WTC11 (cell line): ENCODE data around the gene OTOGL. TPM values are rescaled to one million over a fixed set of nuclear protein-coding genes. Genes with fewer than 3 reads are reported as not detected.

Experiments used
- ATAC-seq: fragments of 200-7000 bp; cut with Tn5 transposase; 2 replicates; pipeline ENCODE4 v1.10.0; 2021; ENCODE audit warnings: mild to moderate bottlenecking, moderate library complexity
- CTCF ChIA-PET: fragments of 300-600 bp; sonication (Branson Sonifier 250); formaldehyde crosslinking; loops from one replicate; lab custom pipeline; 2021; ENCODE audit warnings: antibody characterized with exemption; lab: Charles Lee
- POLR2A ChIA-PET: fragments of 350-600 bp; sonication (Branson Sonifier 250); formaldehyde crosslinking; loops from one replicate; lab custom pipeline; 2021; ENCODE audit warnings: antibody characterized with exemption; lab: Charles Lee
- DNase-seq: peaks from one replicate; pipeline ENCODE4 v3.0.0; 2021; ENCODE audit warnings: low spot score
- H3K27ac Mint-ChIP-seq: 2 replicates; pipeline ENCODE4 v1.8.0; 2021; ENCODE audit warnings: mixed read lengths
- H3K27me3 Mint-ChIP-seq: 2 replicates; pipeline ENCODE4 v1.8.0; 2021; ENCODE audit warnings: low read depth, mild to moderate bottlenecking, moderate library complexity, mixed read lengths
- H3K36me3 Mint-ChIP-seq: 2 replicates; pipeline ENCODE4 v1.8.0; 2021; ENCODE audit warnings: mixed read lengths
- H3K4me1 Mint-ChIP-seq: 2 replicates; pipeline ENCODE4 v1.8.0; 2022; ENCODE audit warnings: mixed read lengths
- H3K4me3 Mint-ChIP-seq: 2 replicates; pipeline ENCODE4 v1.8.0; 2021; ENCODE audit warnings: mild to moderate bottlenecking, moderate library complexity, mixed read lengths
- H3K9me3 Mint-ChIP-seq: 2 replicates; pipeline ENCODE4 v1.8.0; 2021; ENCODE audit warnings: mixed read lengths
- ESRRA ChIP-seq: sonication (generic); formaldehyde crosslinking; IDR thresholded peaks from 2 replicates; pipeline ENCODE4 v1.8.1; 2022; ENCODE audit warnings: mild to moderate bottlenecking, missing genetic modification reagents, borderline replicate concordance
- GABPB1 ChIP-seq: sonication (generic); formaldehyde crosslinking; IDR thresholded peaks from 2 replicates; pipeline ENCODE4 v1.8.1; 2023; ENCODE audit warnings: mild to moderate bottlenecking, missing genetic modification reagents
- HMGA2 ChIP-seq: fragments of 250-450 bp; sonication (Bioruptor Pico); IDR thresholded peaks from 2 replicates; pipeline ENCODE4 v1.4.0; 2021; ENCODE audit warnings: mild to moderate bottlenecking, moderate library complexity
- IRF2 ChIP-seq: sonication (generic); formaldehyde crosslinking; IDR thresholded peaks from 2 replicates; pipeline ENCODE4 v1.8.0; 2022; ENCODE audit warnings: low read depth, missing genetic modification reagents, borderline replicate concordance
- KAT7 ChIP-seq: sonication (generic); formaldehyde crosslinking; IDR thresholded peaks from 2 replicates; pipeline ENCODE4 v1.8.1; 2023; ENCODE audit warnings: missing genetic modification reagents, mild to moderate bottlenecking, borderline replicate concordance
- MXD4 ChIP-seq: fragments of 250-450 bp; sonication (Bioruptor Pico); IDR thresholded peaks from 2 replicates; pipeline ENCODE4 v1.8.0; 2021; ENCODE audit warnings: mild to moderate bottlenecking, moderate library complexity, borderline replicate concordance
- NFE2L1 ChIP-seq: sonication (generic); formaldehyde crosslinking; IDR thresholded peaks from 2 replicates; pipeline ENCODE4 v1.8.1; 2023; ENCODE audit warnings: missing genetic modification reagents
- NR1H2 ChIP-seq: sonication (generic); formaldehyde crosslinking; IDR thresholded peaks from 2 replicates; pipeline ENCODE4 v1.9.0; 2021; ENCODE audit warnings: mild to moderate bottlenecking, moderate library complexity, missing genetic modification reagents
- RELA ChIP-seq: sonication (generic); formaldehyde crosslinking; IDR thresholded peaks from 2 replicates; pipeline ENCODE4 v1.8.1; 2022; ENCODE audit warnings: missing genetic modification reagents, mild to moderate bottlenecking, borderline replicate concordance
- TP53 ChIP-seq: sonication (generic); formaldehyde crosslinking; IDR thresholded peaks from 2 replicates; pipeline ENCODE4 v1.8.1; 2023; ENCODE audit warnings: mild to moderate bottlenecking, missing genetic modification reagents
- ZNF121 ChIP-seq: sonication (generic); formaldehyde crosslinking; IDR thresholded peaks from 2 replicates; pipeline ENCODE4 v1.8.0; 2023; ENCODE audit warnings: missing genetic modification reagents
- ZNF263 ChIP-seq: sonication (generic); formaldehyde crosslinking; IDR thresholded peaks from 2 replicates; pipeline ENCODE4 v1.8.1; 2022; ENCODE audit warnings: low read depth, mild to moderate bottlenecking, moderate library complexity, missing genetic modification reagents
- ZNF317 ChIP-seq: sonication (generic); formaldehyde crosslinking; IDR thresholded peaks from 2 replicates; pipeline ENCODE4 v1.8.1; 2023; ENCODE audit warnings: low read depth, mild to moderate bottlenecking, moderate library complexity, missing genetic modification reagents, borderline replicate concordance
- ZNF396 ChIP-seq: fragments of 250-450 bp; sonication (Bioruptor Pico); IDR thresholded peaks from 2 replicates; pipeline ENCODE4 v1.8.0; 2021; ENCODE audit warnings: mild to moderate bottlenecking, moderate library complexity, borderline replicate concordance
- total RNA-seq: library from RNA; stranded (reverse); gene quantifications from 3 replicates; pipeline ENCODE4 v1.2.3, GENCODE V29; 2021
- TF ChIP-seq, protein P1 (sequence below): sonication (generic); formaldehyde crosslinking; IDR thresholded peaks from 2 replicates; pipeline ENCODE4 v1.8.1; 2022; ENCODE audit warnings: low read depth, missing genetic modification reagents, borderline replicate concordance
- TF ChIP-seq, protein P2 (sequence below): sonication (generic); formaldehyde crosslinking; IDR thresholded peaks from 2 replicates; pipeline ENCODE4 v1.8.0; 2022; ENCODE audit warnings: mild to moderate bottlenecking, missing genetic modification reagents
- TF ChIP-seq, protein P3 (sequence below): sonication (generic); formaldehyde crosslinking; IDR thresholded peaks from 2 replicates; pipeline ENCODE4 v1.8.0; 2023; ENCODE audit warnings: missing genetic modification reagents, mild to moderate bottlenecking, borderline replicate concordance
- TF ChIP-seq, protein P4 (sequence below): fragments of 250-450 bp; sonication (Bioruptor Pico); IDR thresholded peaks from 2 replicates; pipeline ENCODE4 v1.8.0; 2021; ENCODE audit warnings: mild to moderate bottlenecking
- TF ChIP-seq, protein P5 (sequence below): sonication (generic); formaldehyde crosslinking; conservative IDR thresholded peaks from 2 replicates; pipeline ENCODE4 v1.8.1; 2023; ENCODE audit warnings: mild to moderate bottlenecking, low read depth, missing genetic modification reagents, moderate library complexity
- TF ChIP-seq, protein P6 (sequence below): sonication (generic); formaldehyde crosslinking; IDR thresholded peaks from 2 replicates; pipeline ENCODE4 v1.8.1; 2022; ENCODE audit warnings: missing genetic modification reagents, borderline replicate concordance

The OTOGL gene
- total RNA-seq, 1 experiment from 2014 or later, result 0.55 TPM

DNA sequence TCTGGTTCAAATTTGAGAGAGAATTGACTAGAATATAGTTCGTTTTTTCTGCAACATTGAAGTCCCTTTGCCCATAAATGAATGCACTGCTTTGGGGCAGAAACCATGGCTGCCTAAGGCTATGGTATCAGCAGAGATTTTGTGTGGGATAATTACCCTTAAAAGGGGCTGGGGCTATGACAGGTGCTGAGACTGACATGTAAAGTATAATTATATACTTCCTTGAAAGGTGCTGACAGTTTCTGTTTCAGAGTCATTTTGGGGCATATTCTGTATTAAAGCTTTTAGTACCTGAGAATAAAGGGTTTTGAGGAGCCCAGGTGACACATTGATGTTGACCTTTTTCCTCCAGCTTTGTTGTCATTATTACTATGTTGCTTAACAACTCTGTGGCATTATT is 194.4 kb downstream of the OTOGL start:
- no peak for ATAC-seq
- H3K9me3 Mint-ChIP-seq, result peaks cover 8% of the 10 kb centered on the region
- POLR2A ChIA-PET, result no interaction called here
- H3K36me3 Mint-ChIP-seq, result no peaks in the 10 kb centered on the region
- CTCF ChIA-PET, result no interaction called here
- H3K27ac Mint-ChIP-seq, result no peak overlapping the region
- TF ChIP-seq, protein P1, sequence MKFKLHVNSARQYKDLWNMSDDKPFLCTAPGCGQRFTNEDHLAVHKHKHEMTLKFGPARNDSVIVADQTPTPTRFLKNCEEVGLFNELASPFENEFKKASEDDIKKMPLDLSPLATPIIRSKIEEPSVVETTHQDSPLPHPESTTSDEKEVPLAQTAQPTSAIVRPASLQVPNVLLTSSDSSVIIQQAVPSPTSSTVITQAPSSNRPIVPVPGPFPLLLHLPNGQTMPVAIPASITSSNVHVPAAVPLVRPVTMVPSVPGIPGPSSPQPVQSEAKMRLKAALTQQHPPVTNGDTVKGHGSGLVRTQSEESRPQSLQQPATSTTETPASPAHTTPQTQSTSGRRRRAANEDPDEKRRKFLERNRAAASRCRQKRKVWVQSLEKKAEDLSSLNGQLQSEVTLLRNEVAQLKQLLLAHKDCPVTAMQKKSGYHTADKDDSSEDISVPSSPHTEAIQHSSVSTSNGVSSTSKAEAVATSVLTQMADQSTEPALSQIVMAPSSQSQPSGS (CRISPR knock-in tag), result no peak
- no peak for TF ChIP-seq ZNF396
- no peak for TF ChIP-seq ESRRA
- TF ChIP-seq, protein P2, sequence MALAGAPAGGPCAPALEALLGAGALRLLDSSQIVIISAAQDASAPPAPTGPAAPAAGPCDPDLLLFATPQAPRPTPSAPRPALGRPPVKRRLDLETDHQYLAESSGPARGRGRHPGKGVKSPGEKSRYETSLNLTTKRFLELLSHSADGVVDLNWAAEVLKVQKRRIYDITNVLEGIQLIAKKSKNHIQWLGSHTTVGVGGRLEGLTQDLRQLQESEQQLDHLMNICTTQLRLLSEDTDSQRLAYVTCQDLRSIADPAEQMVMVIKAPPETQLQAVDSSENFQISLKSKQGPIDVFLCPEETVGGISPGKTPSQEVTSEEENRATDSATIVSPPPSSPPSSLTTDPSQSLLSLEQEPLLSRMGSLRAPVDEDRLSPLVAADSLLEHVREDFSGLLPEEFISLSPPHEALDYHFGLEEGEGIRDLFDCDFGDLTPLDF (CRISPR knock-in tag), result no peak
- no peak for TF ChIP-seq IRF2 (CRISPR knock-in tag)
- TF ChIP-seq NR1H2 (CRISPR knock-in tag), result no peak
- no peak for TF ChIP-seq RELA (CRISPR knock-in tag)
- TF ChIP-seq, protein P3, sequence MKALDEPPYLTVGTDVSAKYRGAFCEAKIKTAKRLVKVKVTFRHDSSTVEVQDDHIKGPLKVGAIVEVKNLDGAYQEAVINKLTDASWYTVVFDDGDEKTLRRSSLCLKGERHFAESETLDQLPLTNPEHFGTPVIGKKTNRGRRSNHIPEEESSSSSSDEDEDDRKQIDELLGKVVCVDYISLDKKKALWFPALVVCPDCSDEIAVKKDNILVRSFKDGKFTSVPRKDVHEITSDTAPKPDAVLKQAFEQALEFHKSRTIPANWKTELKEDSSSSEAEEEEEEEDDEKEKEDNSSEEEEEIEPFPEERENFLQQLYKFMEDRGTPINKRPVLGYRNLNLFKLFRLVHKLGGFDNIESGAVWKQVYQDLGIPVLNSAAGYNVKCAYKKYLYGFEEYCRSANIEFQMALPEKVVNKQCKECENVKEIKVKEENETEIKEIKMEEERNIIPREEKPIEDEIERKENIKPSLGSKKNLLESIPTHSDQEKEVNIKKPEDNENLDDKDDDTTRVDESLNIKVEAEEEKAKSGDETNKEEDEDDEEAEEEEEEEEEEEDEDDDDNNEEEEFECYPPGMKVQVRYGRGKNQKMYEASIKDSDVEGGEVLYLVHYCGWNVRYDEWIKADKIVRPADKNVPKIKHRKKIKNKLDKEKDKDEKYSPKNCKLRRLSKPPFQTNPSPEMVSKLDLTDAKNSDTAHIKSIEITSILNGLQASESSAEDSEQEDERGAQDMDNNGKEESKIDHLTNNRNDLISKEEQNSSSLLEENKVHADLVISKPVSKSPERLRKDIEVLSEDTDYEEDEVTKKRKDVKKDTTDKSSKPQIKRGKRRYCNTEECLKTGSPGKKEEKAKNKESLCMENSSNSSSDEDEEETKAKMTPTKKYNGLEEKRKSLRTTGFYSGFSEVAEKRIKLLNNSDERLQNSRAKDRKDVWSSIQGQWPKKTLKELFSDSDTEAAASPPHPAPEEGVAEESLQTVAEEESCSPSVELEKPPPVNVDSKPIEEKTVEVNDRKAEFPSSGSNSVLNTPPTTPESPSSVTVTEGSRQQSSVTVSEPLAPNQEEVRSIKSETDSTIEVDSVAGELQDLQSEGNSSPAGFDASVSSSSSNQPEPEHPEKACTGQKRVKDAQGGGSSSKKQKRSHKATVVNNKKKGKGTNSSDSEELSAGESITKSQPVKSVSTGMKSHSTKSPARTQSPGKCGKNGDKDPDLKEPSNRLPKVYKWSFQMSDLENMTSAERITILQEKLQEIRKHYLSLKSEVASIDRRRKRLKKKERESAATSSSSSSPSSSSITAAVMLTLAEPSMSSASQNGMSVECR, result no peak
- no peak for TF ChIP-seq ZNF263 (CRISPR knock-in tag)
- no peaks in the 10 kb centered on the region for H3K27me3 Mint-ChIP-seq
- H3K4me3 Mint-ChIP-seq, result no peak overlapping the region
- DNase-seq, result no peak
- H3K4me1 Mint-ChIP-seq, result no peaks in the 10 kb centered on the region

DNA sequence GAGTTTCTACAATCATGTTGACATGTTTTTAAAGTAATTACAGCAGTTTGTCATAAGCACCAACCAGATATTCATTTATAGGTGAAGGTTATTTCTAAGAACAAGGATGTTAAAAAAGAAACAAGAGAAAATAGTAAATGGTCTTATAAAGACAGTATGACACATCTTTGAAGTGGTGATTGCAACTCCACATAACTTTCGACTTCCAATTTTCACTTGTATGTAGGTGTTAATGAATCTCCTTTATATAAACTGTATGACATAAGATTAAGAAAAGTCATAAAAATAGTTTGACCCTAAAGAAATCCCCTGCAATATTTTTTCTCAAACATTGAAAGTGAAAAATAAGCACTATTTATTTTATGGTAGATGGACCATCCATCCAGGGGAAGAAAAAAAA is 199.9 kb downstream of the OTOGL start:
- Mint-ChIP-seq H3K27ac (no peak overlapping the region), H3K4me3 (no peak overlapping the region), H3K9me3 (no peaks in the 10 kb centered on the region), H3K4me1 (no peaks in the 10 kb centered on the region), H3K36me3 (no peaks in the 10 kb centered on the region), H3K27me3 (no peaks in the 10 kb centered on the region)
- ATAC-seq, result no peak
- CTCF ChIA-PET, result no interaction called here
- POLR2A ChIA-PET, result no interaction called here
- TF ChIP-seq ZNF317 (CRISPR knock-in tag), result no peak
- no peak for TF ChIP-seq ZNF121 (CRISPR knock-in tag)
- TF ChIP-seq, protein P4, sequence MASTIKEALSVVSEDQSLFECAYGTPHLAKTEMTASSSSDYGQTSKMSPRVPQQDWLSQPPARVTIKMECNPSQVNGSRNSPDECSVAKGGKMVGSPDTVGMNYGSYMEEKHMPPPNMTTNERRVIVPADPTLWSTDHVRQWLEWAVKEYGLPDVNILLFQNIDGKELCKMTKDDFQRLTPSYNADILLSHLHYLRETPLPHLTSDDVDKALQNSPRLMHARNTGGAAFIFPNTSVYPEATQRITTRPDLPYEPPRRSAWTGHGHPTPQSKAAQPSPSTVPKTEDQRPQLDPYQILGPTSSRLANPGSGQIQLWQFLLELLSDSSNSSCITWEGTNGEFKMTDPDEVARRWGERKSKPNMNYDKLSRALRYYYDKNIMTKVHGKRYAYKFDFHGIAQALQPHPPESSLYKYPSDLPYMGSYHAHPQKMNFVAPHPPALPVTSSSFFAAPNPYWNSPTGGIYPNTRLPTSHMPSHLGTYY (CRISPR knock-in tag), result no peak
- no peak for TF ChIP-seq TP53 (CRISPR knock-in tag)
- TF ChIP-seq, protein P5, sequence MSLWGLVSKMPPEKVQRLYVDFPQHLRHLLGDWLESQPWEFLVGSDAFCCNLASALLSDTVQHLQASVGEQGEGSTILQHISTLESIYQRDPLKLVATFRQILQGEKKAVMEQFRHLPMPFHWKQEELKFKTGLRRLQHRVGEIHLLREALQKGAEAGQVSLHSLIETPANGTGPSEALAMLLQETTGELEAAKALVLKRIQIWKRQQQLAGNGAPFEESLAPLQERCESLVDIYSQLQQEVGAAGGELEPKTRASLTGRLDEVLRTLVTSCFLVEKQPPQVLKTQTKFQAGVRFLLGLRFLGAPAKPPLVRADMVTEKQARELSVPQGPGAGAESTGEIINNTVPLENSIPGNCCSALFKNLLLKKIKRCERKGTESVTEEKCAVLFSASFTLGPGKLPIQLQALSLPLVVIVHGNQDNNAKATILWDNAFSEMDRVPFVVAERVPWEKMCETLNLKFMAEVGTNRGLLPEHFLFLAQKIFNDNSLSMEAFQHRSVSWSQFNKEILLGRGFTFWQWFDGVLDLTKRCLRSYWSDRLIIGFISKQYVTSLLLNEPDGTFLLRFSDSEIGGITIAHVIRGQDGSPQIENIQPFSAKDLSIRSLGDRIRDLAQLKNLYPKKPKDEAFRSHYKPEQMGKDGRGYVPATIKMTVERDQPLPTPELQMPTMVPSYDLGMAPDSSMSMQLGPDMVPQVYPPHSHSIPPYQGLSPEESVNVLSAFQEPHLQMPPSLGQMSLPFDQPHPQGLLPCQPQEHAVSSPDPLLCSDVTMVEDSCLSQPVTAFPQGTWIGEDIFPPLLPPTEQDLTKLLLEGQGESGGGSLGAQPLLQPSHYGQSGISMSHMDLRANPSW (CRISPR knock-in tag), result no peak
- TF ChIP-seq KAT7 (CRISPR knock-in tag), result no peak
- no peak for TF ChIP-seq HMGA2 (CRISPR knock-in tag)
- TF ChIP-seq NR1H2 (CRISPR knock-in tag), result no peak
- TF ChIP-seq, protein P6, sequence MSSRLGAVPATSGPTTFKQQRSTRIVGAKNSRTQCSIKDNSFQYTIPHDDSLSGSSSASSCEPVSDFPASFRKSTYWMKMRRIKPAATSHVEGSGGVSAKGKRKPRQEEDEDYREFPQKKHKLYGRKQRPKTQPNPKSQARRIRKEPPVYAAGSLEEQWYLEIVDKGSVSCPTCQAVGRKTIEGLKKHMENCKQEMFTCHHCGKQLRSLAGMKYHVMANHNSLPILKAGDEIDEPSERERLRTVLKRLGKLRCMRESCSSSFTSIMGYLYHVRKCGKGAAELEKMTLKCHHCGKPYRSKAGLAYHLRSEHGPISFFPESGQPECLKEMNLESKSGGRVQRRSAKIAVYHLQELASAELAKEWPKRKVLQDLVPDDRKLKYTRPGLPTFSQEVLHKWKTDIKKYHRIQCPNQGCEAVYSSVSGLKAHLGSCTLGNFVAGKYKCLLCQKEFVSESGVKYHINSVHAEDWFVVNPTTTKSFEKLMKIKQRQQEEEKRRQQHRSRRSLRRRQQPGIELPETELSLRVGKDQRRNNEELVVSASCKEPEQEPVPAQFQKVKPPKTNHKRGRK (CRISPR knock-in tag), result no peak
- no peak for TF ChIP-seq ZNF396
- TF ChIP-seq MXD4 (CRISPR knock-in tag), result no peak
- no peak for TF ChIP-seq GABPB1
- no peak for TF ChIP-seq NFE2L1 (CRISPR knock-in tag)
- no peak for DNase-seq
